Activated naive CD8-positive, alpha-beta T cell (primary cell): ENCODE data around the gene LEPROT.

Experiments used
- H3K27ac Mint-ChIP-seq: one replicate; pipeline ENCODE4 v1.8.0; 2021; ENCODE audit warnings: mixed read lengths
- H3K27me3 Mint-ChIP-seq: one replicate; pipeline ENCODE4 v1.8.0; 2021; ENCODE audit warnings: mixed read lengths
- H3K36me3 Mint-ChIP-seq: one replicate; pipeline ENCODE4 v1.8.0; 2021; ENCODE audit warnings: mixed read lengths
- H3K4me1 Mint-ChIP-seq: one replicate; pipeline ENCODE4 v1.8.0; 2021; ENCODE audit warnings: low read depth, mixed read lengths
- H3K4me3 Mint-ChIP-seq: one replicate; pipeline ENCODE4 v1.8.0; 2021; ENCODE audit warnings: mild to moderate bottlenecking, mixed read lengths
- H3K9me3 Mint-ChIP-seq: one replicate; pipeline ENCODE4 v1.8.0; 2021; ENCODE audit warnings: low read depth, mixed read lengths

Gene LEPROT

GRCh38 chr1:65470766-65471165, 50.3 kb downstream of the LEPROT start:
- no peak overlapping the region for H3K4me3 Mint-ChIP-seq

GRCh38 chr1:65471213-65471833, 50.9 kb downstream of the LEPROT start:
- Mint-ChIP-seq H3K9me3 (no peaks in the 10 kb centered on the region), H3K36me3 (peaks cover 4% of the 10 kb centered on the region), H3K4me3 (no peak overlapping the region), H3K27ac (no peak overlapping the region), H3K4me1 (no peaks in the 10 kb centered on the region), H3K27me3 (no peaks in the 10 kb centered on the region)

More at GRCh38 chr1:65470766-65471165, 50.3 kb downstream of the LEPROT start:
- Mint-ChIP-seq H3K27me3 (no peaks in the 10 kb centered on the region), H3K27ac (no peak overlapping the region), H3K9me3 (no peaks in the 10 kb centered on the region), H3K4me1 (no peaks in the 10 kb centered on the region), H3K36me3 (peaks cover 4% of the 10 kb centered on the region)

- H3K4me3 Mint-ChIP-seq, result no peak overlapping the region
- H3K9me3 Mint-ChIP-seq, result no peaks in the 10 kb centered on the region
- no peaks in the 10 kb centered on the region for H3K4me1 Mint-ChIP-seq
- H3K27me3 Mint-ChIP-seq, result no peaks in the 10 kb centered on the region
- H3K36me3 Mint-ChIP-seq, result peaks cover 4% of the 10 kb centered on the region
- no peak overlapping the region for H3K27ac Mint-ChIP-seq
These were observed 51.4 kb downstream of the LEPROT start for GRCh38 chr1:65471861-65472332.

GRCh38 chr1:65476327-65476726, 55.9 kb downstream of the LEPROT start:
- Mint-ChIP-seq H3K36me3 (peaks cover 2% of the 10 kb centered on the region), H3K27ac (no peak overlapping the region), H3K4me3 (no peak overlapping the region), H3K4me1 (no peaks in the 10 kb centered on the region), H3K27me3 (no peaks in the 10 kb centered on the region), H3K9me3 (no peaks in the 10 kb centered on the region)

GRCh38 chr1:65477414-65478378, 57.2 kb downstream of the LEPROT start:
- no peak overlapping the region for H3K27ac Mint-ChIP-seq
- H3K36me3 Mint-ChIP-seq, result peaks cover 2% of the 10 kb centered on the region
- H3K9me3 Mint-ChIP-seq, result no peaks in the 10 kb centered on the region
- no peak overlapping the region for H3K4me3 Mint-ChIP-seq
- no peaks in the 10 kb centered on the region for H3K4me1 Mint-ChIP-seq
- no peaks in the 10 kb centered on the region for H3K27me3 Mint-ChIP-seq

- Mint-ChIP-seq H3K36me3 (peaks cover 2% of the 10 kb centered on the region), H3K27me3 (no peaks in the 10 kb centered on the region), H3K4me1 (no peaks in the 10 kb centered on the region), H3K9me3 (no peaks in the 10 kb centered on the region), H3K4me3 (no peak overlapping the region), H3K27ac (no peak overlapping the region)
These were observed 58.0 kb downstream of the LEPROT start for GRCh38 chr1:65478379-65479026.

- Mint-ChIP-seq H3K27ac (no peak overlapping the region), H3K27me3 (no peaks in the 10 kb centered on the region), H3K36me3 (no peaks in the 10 kb centered on the region), H3K4me1 (no peaks in the 10 kb centered on the region), H3K4me3 (no peak overlapping the region), H3K9me3 (no peaks in the 10 kb centered on the region)
These were observed 59.2 kb downstream of the LEPROT start for GRCh38 chr1:65479554-65480204.

- Mint-ChIP-seq H3K27me3 (no peaks in the 10 kb centered on the region), H3K4me1 (no peaks in the 10 kb centered on the region), H3K27ac (no peak overlapping the region), H3K36me3 (no peaks in the 10 kb centered on the region), H3K4me3 (no peak overlapping the region), H3K9me3 (no peaks in the 10 kb centered on the region)
These were observed 60.4 kb downstream of the LEPROT start for GRCh38 chr1:65480684-65481405.

GRCh38 chr1:65483993-65484754, 63.7 kb downstream of the LEPROT start:
- no peak overlapping the region for H3K4me3 Mint-ChIP-seq
- no peak overlapping the region for H3K27ac Mint-ChIP-seq

More at GRCh38 chr1:65483993-65484754, 63.7 kb downstream of the LEPROT start:
- Mint-ChIP-seq H3K9me3 (no peaks in the 10 kb centered on the region), H3K36me3 (no peaks in the 10 kb centered on the region), H3K27me3 (no peaks in the 10 kb centered on the region), H3K4me1 (no peaks in the 10 kb centered on the region)
